ENCODE measurements around the gene LYSMD4.

- TF ChIP-seq CTCF (IDR thresholded peaks at IDR 0.05) (no peak), POLR2A (IDR thresholded peaks at IDR 0.05) (no peak)
Measured at GRCh38 chr15:99680276-99680675, 53.0 kb downstream of the LYSMD4 start.
